ENCODE measurements around the gene PFN4.

DNA sequence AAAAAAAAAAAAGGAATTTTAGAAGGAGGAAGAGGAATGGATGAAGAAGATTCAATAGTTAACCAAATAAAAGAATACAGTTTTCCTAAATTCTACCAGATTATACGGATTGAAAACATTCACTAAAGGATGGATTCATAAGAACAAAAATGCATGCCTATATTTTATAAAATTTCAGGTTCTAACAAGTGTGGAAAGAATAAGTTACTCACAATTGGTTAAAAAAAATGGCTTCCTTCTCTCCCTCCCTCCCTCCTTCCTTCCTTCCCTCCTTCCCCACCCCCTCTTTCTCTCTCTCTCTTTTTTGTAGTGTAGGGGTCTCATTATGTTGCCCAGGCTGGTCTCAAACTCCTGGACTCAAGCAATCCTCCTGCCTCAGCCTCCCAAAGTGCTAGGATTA lies 36.9 kb downstream of the PFN4 start:
- TF ChIP-seq CTCF (IDR thresholded peaks at IDR 0.05) (no peak), POLR2A (IDR thresholded peaks at IDR 0.05) (no peak)
